Skeletal muscle satellite cell (primary cell): ENCODE measurements around the gene MROH8.
"Not testable (repeated sequence)": the region's sequence is repeated elsewhere in the genome, so short reads cannot be mapped to it uniquely, and the experiment has no call there.

Experiments
- H3K27me3 ChIP-seq: 2 replicates; pipeline ENCODE4 v1.7.0; 2013; ENCODE audit warnings: low read length; ENCODE audit not compliant: control insufficient read depth, insufficient read depth
- H3K36me3 ChIP-seq: 2 replicates; pipeline ENCODE4 v1.7.0; 2013; ENCODE audit warnings: mild to moderate bottlenecking, control low read depth, low read length; ENCODE audit not compliant: insufficient read depth
- H3K4me1 ChIP-seq: 2 replicates; pipeline ENCODE4 v1.7.0; 2013; ENCODE audit warnings: low read length; ENCODE audit not compliant: control insufficient read depth, insufficient read depth
- H3K4me2 ChIP-seq: 2 replicates; pipeline ENCODE4 v1.7.0; 2013; ENCODE audit warnings: mild to moderate bottlenecking, low read length
- H3K4me3 ChIP-seq: 2 replicates; pipeline ENCODE4 v1.7.0; 2013; ENCODE audit warnings: low read length
- H3K9ac ChIP-seq: 2 replicates; pipeline ENCODE4 v1.7.0; 2013; ENCODE audit warnings: mild to moderate bottlenecking, low read depth, low read length, moderate library complexity
- H3K9me3 ChIP-seq: replicated peaks from 2 replicates; pipeline ENCODE4 v1.7.0; 2013; ENCODE audit warnings: mild to moderate bottlenecking, control low read depth, low read length

MROH8 gene

GRCh38 chr20:37150864-37151263 is 28.5 kb downstream of the MROH8 start:
- H3K9me3 ChIP-seq, H3K27me3 ChIP-seq, H3K36me3 ChIP-seq, H3K4me1 ChIP-seq, H3K4me3 ChIP-seq, H3K4me2 ChIP-seq, H3K9ac ChIP-seq: not testable (repeated sequence)

DNA sequence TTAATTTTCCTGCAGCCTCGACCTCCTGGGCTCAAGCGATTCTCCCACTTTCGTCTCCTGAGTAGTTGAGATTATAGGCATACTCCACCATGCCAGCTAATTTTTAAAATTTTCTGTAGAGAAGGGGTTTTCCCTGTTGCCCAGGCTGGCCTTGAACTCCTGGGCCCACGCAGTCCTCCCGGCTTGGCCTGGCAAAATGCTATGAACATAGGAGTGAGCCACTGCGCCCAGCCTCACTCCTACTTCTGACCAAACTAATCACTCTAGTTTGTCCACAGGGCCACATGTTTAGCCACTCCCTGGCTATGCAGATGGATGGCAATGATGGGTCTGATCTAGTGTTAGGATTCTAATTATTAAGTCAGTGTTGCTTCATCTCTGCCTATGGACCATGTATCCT is 32.1 kb downstream of the MROH8 start:
- no peak overlapping the region for H3K4me3 ChIP-seq
- no peaks in the 10 kb centered on the region for H3K4me1 ChIP-seq
- no peaks in the 10 kb centered on the region for H3K27me3 ChIP-seq

GRCh38 chr20:37144856-37145404 is 34.4 kb downstream of the MROH8 start:
- no peak overlapping the region for H3K4me3 ChIP-seq
- H3K27me3 ChIP-seq = no peaks in the 10 kb centered on the region
- no peaks in the 10 kb centered on the region for H3K36me3 ChIP-seq
- H3K9me3 ChIP-seq = no peaks in the 10 kb centered on the region
- no peaks in the 10 kb centered on the region for H3K4me1 ChIP-seq
- no peak overlapping the region for H3K9ac ChIP-seq
- no peak overlapping the region for H3K4me2 ChIP-seq

More for the DNA sequence above, 32.1 kb downstream of the MROH8 start:
- Histone ChIP-seq H3K36me3 (no peaks in the 10 kb centered on the region), H3K9ac (no peak overlapping the region), H3K9me3 (no peaks in the 10 kb centered on the region), H3K4me2 (no peak overlapping the region)

DNA sequence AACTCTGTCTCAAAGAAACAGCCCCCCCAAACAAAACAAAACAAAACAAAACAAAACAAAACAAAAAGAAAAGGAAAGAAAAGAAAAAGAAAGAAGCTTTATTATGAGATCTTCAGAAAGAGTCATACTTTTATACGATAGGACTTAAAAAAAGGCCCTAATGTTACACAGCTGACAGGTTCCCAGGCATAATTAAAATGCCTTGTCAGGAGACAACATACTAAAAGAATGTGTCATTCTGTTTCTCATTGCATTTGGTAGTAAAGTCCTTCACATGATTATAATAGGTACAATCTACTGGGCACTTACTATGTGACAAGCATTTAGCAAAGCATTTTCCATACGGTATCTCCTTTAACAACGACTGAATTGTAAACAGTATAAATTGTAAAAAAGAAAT is 36.6 kb downstream of the MROH8 start:
- Histone ChIP-seq H3K9me3 (no peaks in the 10 kb centered on the region), H3K9ac (no peak overlapping the region), H3K4me3 (no peak overlapping the region), H3K27me3 (no peaks in the 10 kb centered on the region), H3K36me3 (no peaks in the 10 kb centered on the region), H3K4me1 (no peaks in the 10 kb centered on the region), H3K4me2 (no peak overlapping the region)

DNA sequence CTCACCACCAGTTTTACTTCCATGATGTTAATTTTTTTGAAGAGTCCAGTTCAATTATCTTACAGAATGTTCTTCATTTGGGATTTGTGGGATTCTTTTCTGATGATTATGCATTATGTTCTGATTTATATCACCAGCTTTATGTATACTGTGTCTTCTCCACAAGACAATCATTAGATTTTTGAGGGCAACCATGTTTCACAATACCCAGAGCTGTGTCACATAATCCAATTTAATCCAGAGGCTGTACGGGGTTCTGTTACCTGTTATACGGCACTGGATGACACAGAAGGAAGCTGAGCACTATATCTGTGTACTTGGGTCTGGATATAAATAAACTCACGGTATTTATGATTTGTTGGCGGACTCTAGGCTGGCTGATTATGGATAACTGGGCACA is 41.8 kb downstream of the MROH8 start:
- Histone ChIP-seq H3K4me2 (no peak overlapping the region), H3K4me1 (no peaks in the 10 kb centered on the region), H3K36me3 (no peaks in the 10 kb centered on the region), H3K4me3 (no peak overlapping the region), H3K9me3 (no peaks in the 10 kb centered on the region), H3K9ac (no peak overlapping the region), H3K27me3 (peaks cover 9% of the 10 kb centered on the region)

DNA sequence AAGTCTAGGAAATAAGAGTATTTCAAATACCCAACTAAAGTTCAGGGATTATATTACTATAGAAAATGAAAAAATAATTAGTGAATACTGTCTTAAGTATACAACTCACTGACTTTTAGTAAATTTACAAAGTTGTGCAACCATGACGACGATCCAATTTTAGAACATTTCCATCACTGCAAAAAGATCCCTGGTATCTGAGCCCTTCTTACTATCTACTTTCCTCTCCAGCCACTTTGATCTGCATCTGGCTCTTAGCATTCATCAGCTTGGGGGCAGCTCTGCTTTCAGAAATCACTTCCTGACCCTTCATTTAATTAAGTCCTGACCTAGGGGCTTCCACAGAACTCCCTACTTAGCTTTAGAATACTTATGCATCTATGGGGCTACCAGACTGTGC is 45.4 kb downstream of the MROH8 start:
- H3K36me3 ChIP-seq = no peaks in the 10 kb centered on the region
- no peaks in the 10 kb centered on the region for H3K4me1 ChIP-seq
- H3K27me3 ChIP-seq = peaks cover 16% of the 10 kb centered on the region
- no peaks in the 10 kb centered on the region for H3K9me3 ChIP-seq
- no peak overlapping the region for H3K4me2 ChIP-seq
- no peak overlapping the region for H3K9ac ChIP-seq
- no peak overlapping the region for H3K4me3 ChIP-seq

- no peak overlapping the region for H3K9ac ChIP-seq
- no peaks in the 10 kb centered on the region for H3K9me3 ChIP-seq
- no peaks in the 10 kb centered on the region for H3K4me1 ChIP-seq
- H3K4me2 ChIP-seq = no peak overlapping the region
- no peaks in the 10 kb centered on the region for H3K36me3 ChIP-seq
- H3K27me3 ChIP-seq = peaks cover 16% of the 10 kb centered on the region
- H3K4me3 ChIP-seq = no peak overlapping the region
Measured at GRCh38 chr20:37131486-37131885, 47.9 kb downstream of the MROH8 start.

GRCh38 chr20:37128803-37129202 is 50.5 kb downstream of the MROH8 start:
- Histone ChIP-seq H3K4me3 (no peak overlapping the region), H3K4me2 (no peak overlapping the region), H3K9me3 (no peaks in the 10 kb centered on the region)

GRCh38 chr20:37126290-37126689 is 53.1 kb downstream of the MROH8 start:
- not testable (repeated sequence) for H3K9ac ChIP-seq, H3K4me1 ChIP-seq, H3K9me3 ChIP-seq, H3K4me3 ChIP-seq, H3K4me2 ChIP-seq, H3K27me3 ChIP-seq, H3K36me3 ChIP-seq

More at GRCh38 chr20:37128803-37129202, 50.5 kb downstream of the MROH8 start:
- H3K9ac ChIP-seq = no peak overlapping the region
- H3K27me3 ChIP-seq = peaks cover 16% of the 10 kb centered on the region
- H3K36me3 ChIP-seq = no peaks in the 10 kb centered on the region
- no peaks in the 10 kb centered on the region for H3K4me1 ChIP-seq

- Histone ChIP-seq H3K36me3 (no peaks in the 10 kb centered on the region), H3K9ac (no peak overlapping the region), H3K4me2 (no peak overlapping the region), H3K9me3 (no peaks in the 10 kb centered on the region), H3K4me1 (no peaks in the 10 kb centered on the region), H3K4me3 (no peak overlapping the region), H3K27me3 (peaks cover 8% of the 10 kb centered on the region)
Measured at GRCh38 chr20:37123441-37123840, 55.9 kb downstream of the MROH8 start.

DNA sequence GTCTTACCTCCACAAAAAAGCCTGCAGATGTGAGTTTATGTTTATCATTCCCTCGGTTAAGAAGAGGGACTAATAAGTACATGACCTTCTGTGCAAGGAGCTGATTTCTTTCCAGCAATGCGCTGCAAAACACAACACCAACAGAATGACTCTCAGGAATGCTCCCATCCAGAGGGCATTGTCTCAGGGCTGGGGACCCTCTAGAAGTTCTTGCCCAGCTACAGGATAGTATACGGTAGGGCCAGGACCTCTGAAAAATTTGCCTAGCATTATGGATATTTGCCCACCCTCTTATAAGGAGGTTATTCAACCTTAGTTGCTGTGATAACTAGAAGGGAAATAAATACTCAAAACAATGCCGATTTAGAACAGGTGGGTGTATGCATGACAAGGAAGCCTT is 58.9 kb downstream of the MROH8 start:
- Histone ChIP-seq H3K4me3 (no peak overlapping the region), H3K27me3 (peaks cover 8% of the 10 kb centered on the region), H3K36me3 (no peaks in the 10 kb centered on the region), H3K4me1 (no peaks in the 10 kb centered on the region), H3K4me2 (no peak overlapping the region), H3K9me3 (no peaks in the 10 kb centered on the region), H3K9ac (no peak overlapping the region)

- Histone ChIP-seq H3K9me3 (no peaks in the 10 kb centered on the region), H3K9ac (no peak overlapping the region), H3K4me2 (no peak overlapping the region), H3K4me1 (no peaks in the 10 kb centered on the region), H3K27me3 (peaks cover 8% of the 10 kb centered on the region), H3K36me3 (no peaks in the 10 kb centered on the region), H3K4me3 (no peak overlapping the region)
Measured at GRCh38 chr20:37119356-37120036, 59.9 kb downstream of the MROH8 start.
